OCI-LY1 (cell line): ENCODE measurements around the gene SEPTIN10.

Experiments
- H2AFZ ChIP-seq: fragments of 200-600 bp; sonication (generic), shearing (Covaris generic); 2 replicates; pipeline ENCODE4 v1.6.0; 2014; ENCODE audit warnings: antibody characterized with exemption, mild to moderate bottlenecking, low read length
- H3F3A ChIP-seq: fragments of 200-600 bp; sonication (generic), shearing (Covaris generic); 2 replicates; pipeline ENCODE4 v1.6.0; 2014; ENCODE audit warnings: mild to moderate bottlenecking, antibody characterized with exemption, low read length, moderate library complexity; ENCODE audit not compliant: insufficient read depth
- H3K27ac ChIP-seq: fragments of 200-600 bp; sonication (generic); 2 replicates; pipeline ENCODE4 v1.5.1; 2014; ENCODE audit warnings: low read length, mixed run types, mild to moderate bottlenecking, low read depth; ENCODE audit not compliant: poor library complexity, severe bottlenecking
- H3K27me3 ChIP-seq: fragments of 200-600 bp; sonication (generic); 2 replicates; pipeline ENCODE4 v1.6.0; 2014; ENCODE audit warnings: antibody characterized with exemption, mild to moderate bottlenecking, low read length, moderate library complexity; ENCODE audit not compliant: insufficient read depth
- H3K36me3 ChIP-seq: fragments of 200-600 bp; sonication (generic); 2 replicates; pipeline ENCODE4 v1.6.1; 2014; ENCODE audit warnings: mild to moderate bottlenecking, antibody characterized with exemption, low read length, moderate library complexity, mixed read lengths; ENCODE audit not compliant: insufficient read depth
- H3K4me1 ChIP-seq: fragments of 200-600 bp; sonication (generic); 2 replicates; pipeline ENCODE4 v1.5.1; 2014; ENCODE audit warnings: mild to moderate bottlenecking, low read length, moderate library complexity; ENCODE audit not compliant: insufficient read depth, severe bottlenecking
- H3K4me2 ChIP-seq: fragments of 200-600 bp; sonication (generic), shearing (Covaris generic); 2 replicates; pipeline ENCODE4 v1.6.1; 2014; ENCODE audit warnings: low read length
- H3K4me3 ChIP-seq: fragments of 200-600 bp; sonication (generic); 2 replicates; pipeline ENCODE4 v1.5.1; 2014; ENCODE audit warnings: low read length, low read depth, mild to moderate bottlenecking, mixed read lengths; ENCODE audit not compliant: poor library complexity, severe bottlenecking
- H3K79me2 ChIP-seq: fragments of 200-600 bp; shearing (Covaris generic); 2 replicates; pipeline ENCODE4 v1.6.1; 2016; ENCODE audit warnings: mixed run types, low read length, mixed read lengths; ENCODE audit not compliant: insufficient read depth
- H3K9ac ChIP-seq: fragments of 200-600 bp; sonication (generic), shearing (Covaris generic); 2 replicates; pipeline ENCODE4 v1.6.1; 2014; ENCODE audit warnings: mild to moderate bottlenecking, low read length, mixed read lengths
- H3K9me2 ChIP-seq: fragments of 200-600 bp; sonication (generic), shearing (Covaris generic); 2 replicates; pipeline ENCODE4 v1.6.1; 2014; ENCODE audit warnings: low read depth, mild to moderate bottlenecking, low read length, mixed read lengths
- H3K9me3 ChIP-seq: fragments of 200-600 bp; shearing (Covaris generic); 2 replicates; pipeline ENCODE4 v1.6.1; 2014; ENCODE audit warnings: low read length, mixed read lengths
- H4K20me1 ChIP-seq: fragments of 200-600 bp; sonication (generic), shearing (Covaris generic); 2 replicates; pipeline ENCODE4 v1.6.0; 2016; ENCODE audit warnings: mild to moderate bottlenecking, low read length; ENCODE audit not compliant: insufficient read depth
- EZH2 ChIP-seq: fragments of 200-600 bp; sonication (generic), shearing (Covaris generic); IDR thresholded peaks from 2 replicates; pipeline ENCODE4 v1.8.0; 2017; ENCODE audit warnings: borderline replicate concordance, mixed run types, mild to moderate bottlenecking, antibody characterized with exemption, low read length, moderate library complexity, mixed read lengths
- TF ChIP-seq, protein P1 (sequence below): fragments of 200-600 bp; sonication (generic), shearing (Covaris generic); IDR thresholded peaks from 2 replicates; pipeline ENCODE4 v1.5.1; 2017; ENCODE audit warnings: mild to moderate bottlenecking, antibody characterized with exemption, low read length, moderate library complexity, mixed read lengths

SEPTIN10 gene

GRCh38 chr2:109493176-109493935 is 120.4 kb downstream of the SEPTIN10 start:
- H3K9ac ChIP-seq = no peak overlapping the region
- TF ChIP-seq EZH2 = no peak
- TF ChIP-seq, protein P1, sequence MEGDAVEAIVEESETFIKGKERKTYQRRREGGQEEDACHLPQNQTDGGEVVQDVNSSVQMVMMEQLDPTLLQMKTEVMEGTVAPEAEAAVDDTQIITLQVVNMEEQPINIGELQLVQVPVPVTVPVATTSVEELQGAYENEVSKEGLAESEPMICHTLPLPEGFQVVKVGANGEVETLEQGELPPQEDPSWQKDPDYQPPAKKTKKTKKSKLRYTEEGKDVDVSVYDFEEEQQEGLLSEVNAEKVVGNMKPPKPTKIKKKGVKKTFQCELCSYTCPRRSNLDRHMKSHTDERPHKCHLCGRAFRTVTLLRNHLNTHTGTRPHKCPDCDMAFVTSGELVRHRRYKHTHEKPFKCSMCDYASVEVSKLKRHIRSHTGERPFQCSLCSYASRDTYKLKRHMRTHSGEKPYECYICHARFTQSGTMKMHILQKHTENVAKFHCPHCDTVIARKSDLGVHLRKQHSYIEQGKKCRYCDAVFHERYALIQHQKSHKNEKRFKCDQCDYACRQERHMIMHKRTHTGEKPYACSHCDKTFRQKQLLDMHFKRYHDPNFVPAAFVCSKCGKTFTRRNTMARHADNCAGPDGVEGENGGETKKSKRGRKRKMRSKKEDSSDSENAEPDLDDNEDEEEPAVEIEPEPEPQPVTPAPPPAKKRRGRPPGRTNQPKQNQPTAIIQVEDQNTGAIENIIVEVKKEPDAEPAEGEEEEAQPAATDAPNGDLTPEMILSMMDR = no peak
- H3K4me2 ChIP-seq = no peak overlapping the region

More at GRCh38 chr2:109493176-109493935, 120.4 kb downstream of the SEPTIN10 start:
- no peaks in the 10 kb centered on the region for H3F3A ChIP-seq
- no peak overlapping the region for H2AFZ ChIP-seq
- no peak overlapping the region for H3K27ac ChIP-seq
- no peaks in the 10 kb centered on the region for H3K4me1 ChIP-seq
- no peaks in the 10 kb centered on the region for H3K9me3 ChIP-seq
- no peaks in the 10 kb centered on the region for H3K79me2 ChIP-seq
- H3K4me3 ChIP-seq = no peak overlapping the region
- no peaks in the 10 kb centered on the region for H3K27me3 ChIP-seq
- no peaks in the 10 kb centered on the region for H3K9me2 ChIP-seq
- H4K20me1 ChIP-seq = no peaks in the 10 kb centered on the region
- no peaks in the 10 kb centered on the region for H3K36me3 ChIP-seq
